Transverse colon (tissue), 4 donors: ENCODE measurements around the gene CLCN1. TPM values are rescaled to one million over a fixed set of nuclear protein-coding genes. Genes with fewer than 3 reads are reported as not detected.

Source experiments
- DNase-seq: peaks from one replicate; pipeline ENCODE4 v3.0.0-alpha.2; 2019
- H3K27ac ChIP-seq, 4 donors: fragments of 200-600 bp; sonication (generic); 2 replicates each; pipeline ENCODE4 v1.5.1; 2016 to 2018; ENCODE audit warnings: inconsistent platforms in 4 of 4
- H3K27me3 ChIP-seq: fragments of 200-600 bp; sonication (generic); 2 replicates; pipeline ENCODE4 v1.5.1; 2017; ENCODE audit warnings: inconsistent platforms
- H3K36me3 ChIP-seq, 4 donors: fragments of 200-600 bp; sonication (generic); 2 replicates each; pipeline ENCODE4 v1.5.1; 2017 to 2019; ENCODE audit warnings: inconsistent platforms in 4 of 4
- H3K4me1 ChIP-seq, 4 donors: fragments of 200-600 bp; sonication (generic); 2 replicates each; pipeline ENCODE4 v1.5.1; 2017 to 2020; ENCODE audit warnings: inconsistent platforms in 4 of 4
- H3K4me3 ChIP-seq, 4 donors: fragments of 200-600 bp; sonication (generic); 1 replicate in 1 of 4; 2 replicates in 3 of 4; pipeline versions ENCODE4 v1.5.1 to v1.6.1; 2017 to 2019; ENCODE audit warnings: inconsistent platforms in 4 of 4
- H3K9me3 ChIP-seq, 2 donors: fragments of 200-600 bp; sonication (generic); 2 replicates each; pipeline ENCODE4 v1.5.1; 2017 to 2019; ENCODE audit warnings: inconsistent platforms in 2 of 2
- EP300 ChIP-seq: sonication (generic); formaldehyde crosslinking; IDR thresholded peaks from one replicate; pipeline ENCODE4 v1.6.1; 2017; ENCODE audit warnings: antibody characterized with exemption, low read depth
- POLR2A ChIP-seq: fragments of 450-650 bp; IDR thresholded peaks from one replicate; pipeline ENCODE4 v1.6.1; 2016; ENCODE audit warnings: antibody characterized with exemption, mild to moderate bottlenecking, moderate library complexity
- POLR2AphosphoS5 ChIP-seq, 3 donors: sonication (generic); formaldehyde crosslinking; IDR thresholded peaks; one replicate each; pipeline ENCODE4 v1.6.1; 2016; ENCODE audit warnings: antibody characterized with exemption in 3 of 3
- WGBS, 2 donors: methylation state at CpG; one replicate each; pipeline ENCODE4 v1.1.5; 2018; ENCODE audit warnings: low coverage in 1 of 2; 5-methylcytosine and 5-hydroxymethylcytosine counted together
- in situ Hi-C, 4 donors: fragments of 200-750 bp; cut with MboI; loops; one replicate each; pipeline versions ENCODE4 v1.15.0 to v1.15.1; 2017; ENCODE audit warnings: low sequenced_read_pairs in 3 of 4, low pct_ligation_motif_present in 1 of 4, low pct_unique_long_range_greater_than_20kb in 1 of 4
- intact Hi-C: fragments of 100-400 bp; cut with DNase I; formaldehyde crosslinking; loops from one replicate; pipeline ENCODE4 v1.15.1; 2023; ENCODE audit warnings: low total_unique reads
- total RNA-seq, 4 donors: library from RNA; depleted of rRNA; stranded (reverse); fragments of >200 nt; gene quantifications; one replicate each; pipeline ENCODE4 v1.1.0, GENCODE V29; 2016
- TF ChIP-seq, protein P1 (sequence below), 5 experiments: fragments of 200-600 bp in 3 of 5; fragments of 450-650 bp in 2 of 5; sonication (generic) in 3 of 5; IDR thresholded peaks; 1 replicate in 2 of 5; 2 replicates in 3 of 5; pipeline ENCODE4 v1.5.1; 2016 to 2017; ENCODE audit warnings: antibody characterized with exemption in 5 of 5, inconsistent platforms in 3 of 5, mild to moderate bottlenecking in 2 of 5, moderate library complexity in 1 of 5

CLCN1 gene
- total RNA-seq, 4 donors from 2014 or later: not detected

DNA sequence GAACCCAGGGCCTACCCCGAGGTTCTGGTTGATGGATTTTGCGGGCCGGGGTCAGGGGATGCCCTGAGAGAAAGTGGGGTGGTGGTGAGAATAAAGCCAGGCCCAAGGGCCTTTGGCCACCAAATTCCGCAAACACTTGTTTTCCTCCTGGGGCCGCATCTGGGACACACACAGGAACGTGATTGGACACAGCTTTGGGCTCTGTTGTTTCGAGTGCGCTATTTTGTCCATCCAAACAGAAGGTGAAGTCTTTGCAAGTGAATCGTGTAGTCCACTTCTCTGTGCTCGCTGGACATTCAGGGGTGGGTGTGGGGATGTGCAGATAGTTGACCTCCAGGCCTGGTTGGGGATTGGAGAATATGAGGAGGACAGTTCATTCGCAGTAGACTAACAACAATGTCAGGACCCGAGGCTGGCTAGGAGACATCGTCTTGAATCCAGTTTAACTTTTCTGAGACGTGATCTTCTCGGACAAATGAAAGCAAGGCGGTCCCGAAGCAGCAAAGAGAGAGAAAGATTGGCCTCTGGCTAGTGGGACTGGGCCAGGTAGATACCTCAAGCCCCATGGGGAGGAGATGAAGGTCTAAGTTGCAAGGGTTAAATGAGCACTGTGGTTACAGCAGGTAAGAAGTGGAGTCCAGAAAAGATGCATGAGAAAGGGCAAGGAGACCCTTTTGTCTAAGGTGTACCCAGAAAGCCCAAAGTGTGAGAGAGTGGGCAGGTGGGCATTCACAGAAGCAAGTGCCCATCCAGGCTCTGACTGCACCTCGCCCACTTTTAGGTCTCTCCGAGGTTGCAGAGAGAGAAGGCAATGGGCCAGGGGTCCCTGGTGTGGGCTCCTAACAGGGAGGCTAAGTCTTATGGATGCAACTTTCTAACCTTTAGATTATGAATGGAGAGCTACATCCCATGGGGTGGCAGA, 47.4 kb downstream of the CLCN1 start:
- Histone ChIP-seq H3K36me3 (no peaks in the 10 kb centered on the region), H3K4me1 (peaks cover 0 to 26% (median 20%) of the 10 kb centered on the region in 4 donors), H3K27ac (no peak overlapping the region), H3K9me3 (no peaks in the 10 kb centered on the region), H3K27me3 (peaks cover 45% of the 10 kb centered on the region), H3K4me3 (peak overlapping the region in 3 of 4 donors; percentile 58 to 83 (median 64))
- 71 to 80% methylated on average over 2 to 19 of the region's 19 CpGs for WGBS, 2 donors
- intact Hi-C loops: no loop called here
- TF ChIP-seq EP300 (no peak), POLR2A (no peak), POLR2AphosphoS5 (IDR thresholded peaks at IDR 0.05) (no peak)
- TF ChIP-seq, protein P1, sequence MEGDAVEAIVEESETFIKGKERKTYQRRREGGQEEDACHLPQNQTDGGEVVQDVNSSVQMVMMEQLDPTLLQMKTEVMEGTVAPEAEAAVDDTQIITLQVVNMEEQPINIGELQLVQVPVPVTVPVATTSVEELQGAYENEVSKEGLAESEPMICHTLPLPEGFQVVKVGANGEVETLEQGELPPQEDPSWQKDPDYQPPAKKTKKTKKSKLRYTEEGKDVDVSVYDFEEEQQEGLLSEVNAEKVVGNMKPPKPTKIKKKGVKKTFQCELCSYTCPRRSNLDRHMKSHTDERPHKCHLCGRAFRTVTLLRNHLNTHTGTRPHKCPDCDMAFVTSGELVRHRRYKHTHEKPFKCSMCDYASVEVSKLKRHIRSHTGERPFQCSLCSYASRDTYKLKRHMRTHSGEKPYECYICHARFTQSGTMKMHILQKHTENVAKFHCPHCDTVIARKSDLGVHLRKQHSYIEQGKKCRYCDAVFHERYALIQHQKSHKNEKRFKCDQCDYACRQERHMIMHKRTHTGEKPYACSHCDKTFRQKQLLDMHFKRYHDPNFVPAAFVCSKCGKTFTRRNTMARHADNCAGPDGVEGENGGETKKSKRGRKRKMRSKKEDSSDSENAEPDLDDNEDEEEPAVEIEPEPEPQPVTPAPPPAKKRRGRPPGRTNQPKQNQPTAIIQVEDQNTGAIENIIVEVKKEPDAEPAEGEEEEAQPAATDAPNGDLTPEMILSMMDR (IDR thresholded peaks at IDR 0.05): no peak
- in situ Hi-C loops: no loop called here
- no peak for DNase-seq

DNA sequence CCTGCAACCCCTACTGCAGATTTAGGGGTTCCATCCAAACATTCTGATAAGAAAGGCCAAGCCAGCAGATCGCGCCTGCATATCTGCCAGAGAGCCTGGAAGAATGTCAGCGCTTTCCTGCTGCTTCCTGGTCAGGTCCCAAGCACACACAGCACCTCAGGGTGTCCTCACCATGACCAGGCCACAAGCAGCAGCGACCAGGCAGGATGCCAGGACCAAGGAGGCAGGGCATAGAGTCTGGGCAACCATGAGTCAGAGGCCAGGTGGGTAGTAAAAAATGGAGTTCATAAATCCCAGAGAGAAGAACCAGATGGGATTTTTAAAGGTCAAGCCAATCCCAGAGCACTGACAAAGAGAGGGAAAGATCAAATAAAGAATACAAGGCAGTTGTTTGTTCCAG, 52.1 kb downstream of the CLCN1 start:
- peak; percentile 89 for DNase-seq
- Histone ChIP-seq H3K27ac (peak overlapping the region; percentile 37 to 62 (median 55)), H3K4me1 (peaks cover 0 to 49% (median 26%) of the 10 kb centered on the region in 4 donors), H3K27me3 (peaks cover 18% of the 10 kb centered on the region), H3K36me3 (no peaks in the 10 kb centered on the region), H3K4me3 (no peak overlapping the region), H3K9me3 (no peaks in the 10 kb centered on the region)
- peak in 2 of 3 donors; percentile 21 to 71 for TF ChIP-seq POLR2AphosphoS5 (IDR thresholded peaks at IDR 0.05)
- TF ChIP-seq, protein P1 (IDR thresholded peaks at IDR 0.05): no peak
- intact Hi-C loops (no loop called here), in situ Hi-C loops (no loop called here)
- 72% methylated on average over 4 of the region's 4 CpGs; no CpG with 5 or more reads in 1 of the 2 donors for WGBS, 2 donors

DNA sequence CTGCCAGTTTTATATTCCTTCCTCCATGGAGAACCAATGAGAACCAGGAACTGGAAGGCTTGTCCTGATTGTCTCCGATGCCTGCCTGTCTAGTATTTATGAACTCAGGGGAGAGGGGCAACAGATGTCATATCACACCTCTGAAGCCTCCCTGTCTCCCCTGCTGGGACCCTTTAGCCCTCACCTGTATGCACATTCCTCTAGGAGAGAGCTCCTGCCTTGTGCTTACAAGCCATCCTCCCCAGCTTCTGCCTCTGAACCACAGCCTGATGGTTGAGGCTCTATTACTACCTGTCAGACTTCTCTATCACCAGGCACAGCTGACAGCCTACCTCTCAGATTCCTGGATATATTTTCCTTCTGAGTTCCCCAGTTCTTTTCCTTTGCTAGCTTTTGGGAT, 52.5 kb downstream of the CLCN1 start:
- Histone ChIP-seq H3K4me1 (peaks cover 0 to 47% (median 25%) of the 10 kb centered on the region in 4 donors), H3K27me3 (peaks cover 14% of the 10 kb centered on the region), H3K36me3 (no peaks in the 10 kb centered on the region), H3K27ac (peak overlapping the region; percentile 37 to 62 (median 55)), H3K9me3 (no peaks in the 10 kb centered on the region), H3K4me3 (no peak overlapping the region)
- 43 to 60% methylated on average over 1 of the region's 1 CpG for WGBS, 2 donors
- intact Hi-C loops: no loop called here
- no peak for DNase-seq
- in situ Hi-C loops: no loop called here
- TF ChIP-seq, protein P1 (IDR thresholded peaks at IDR 0.05): no peak
- no peak for TF ChIP-seq EP300
- no peak for TF ChIP-seq POLR2AphosphoS5 (IDR thresholded peaks at IDR 0.05)

DNA sequence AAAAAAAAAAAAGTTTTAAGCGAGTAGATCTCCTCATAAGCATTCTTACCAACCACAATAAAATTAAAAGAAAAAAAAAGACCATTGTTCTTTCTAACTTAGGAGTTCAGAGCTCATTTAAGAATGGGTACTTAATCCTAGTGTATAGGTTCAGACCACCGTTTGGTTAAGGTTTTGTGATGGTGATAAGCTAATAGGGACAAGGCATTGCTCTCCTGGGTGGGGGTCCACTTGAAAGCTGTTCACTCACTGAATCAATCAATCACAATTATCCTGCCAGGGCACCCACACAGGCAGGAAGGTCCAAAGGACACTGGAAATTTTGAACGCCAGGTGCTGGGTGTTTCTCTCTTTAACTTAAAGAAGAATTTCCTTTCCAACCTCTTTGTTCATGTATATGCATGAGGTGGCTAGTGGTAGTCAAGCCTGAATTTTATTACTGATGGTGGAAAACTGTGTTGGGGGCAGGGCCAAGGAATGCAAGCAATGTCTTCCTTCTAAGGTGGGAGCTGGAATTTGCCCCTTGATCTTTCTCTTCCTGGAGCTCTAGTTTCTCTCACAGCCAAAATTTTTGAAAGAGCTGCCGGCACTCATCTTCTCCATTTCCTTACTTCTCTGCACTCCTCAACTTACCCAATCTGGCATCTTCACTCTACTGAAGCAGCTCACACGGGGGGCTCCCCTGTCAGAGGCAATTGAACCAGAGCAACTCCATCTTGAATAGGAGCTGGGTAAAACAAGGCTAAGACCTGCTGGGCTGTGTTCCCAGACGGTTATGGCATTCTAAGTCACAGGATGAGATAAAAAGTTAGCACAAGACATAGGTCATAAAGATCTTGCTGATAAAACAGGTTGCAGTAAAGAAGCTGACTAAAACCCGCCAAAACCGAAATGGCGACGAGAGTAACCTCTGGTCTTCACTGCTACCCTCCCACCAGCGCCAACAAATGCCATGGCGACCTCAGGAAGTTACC, 54.1 kb downstream of the CLCN1 start:
- H3K9me3 ChIP-seq: no peaks in the 10 kb centered on the region
- DNase-seq: peak; percentile 58
- peaks cover 2% of the 10 kb centered on the region for H3K27me3 ChIP-seq
- peak overlapping the region; percentile 34 to 67 (median 58) for H3K27ac ChIP-seq
- TF ChIP-seq POLR2AphosphoS5 (IDR thresholded peaks at IDR 0.05) (peak in 1 of 3 donors; percentile 9), POLR2A (no peak), EP300 (no peak)
- TF ChIP-seq, protein P1 (IDR thresholded peaks at IDR 0.05): no peak
- H3K4me3 ChIP-seq: no peak overlapping the region
- intact Hi-C loops: no loop called here
- in situ Hi-C loops: no loop called here
- no peaks in the 10 kb centered on the region for H3K36me3 ChIP-seq
- peaks cover 0 to 49% (median 25%) of the 10 kb centered on the region in 4 donors for H3K4me1 ChIP-seq
- WGBS, 2 donors: 43 to 55% methylated on average over 7 to 12 of the region's 12 CpGs
